Renal cortex interstitium (tissue), 11 donors: Measurements from ENCODE around the gene NAPB. TPM values are rescaled to one million over a fixed set of nuclear protein-coding genes. Genes with fewer than 3 reads are reported as not detected.
"Not testable (repeated sequence)": the region's sequence is repeated elsewhere in the genome, so short reads cannot be mapped to it uniquely, and the experiment has no call there.

Source experiments
- DNase-seq, 11 donors: peaks; one replicate each; pipeline ENCODE4 v3.0.0-alpha.2; 2013; ENCODE audit warnings: low read depth in 9 of 11, low spot score in 4 of 11; ENCODE audit errors: extremely low read depth in 1 of 11
- polyA plus RNA-seq, 3 donors: library from polyadenylated mRNA; unstranded; fragments of 120-200 nt; gene quantifications; one replicate each; pipeline ENCODE4 v1.2.1, GENCODE V29; 2013; ENCODE audit not compliant: insufficient read length in 3 of 3

Gene NAPB
- polyA plus RNA-seq, 3 donors: 15.3 to 25.0 (median 18.1) TPM

- no peak for DNase-seq
Measured at GRCh38 chr20:23361119-23361475, 60.2 kb downstream of the NAPB start.

- DNase-seq: no peak
Measured at GRCh38 chr20:23360531-23360930, 60.8 kb downstream of the NAPB start.

GRCh38 chr20:23358923-23359593 is 62.2 kb downstream of the NAPB start:
- DNase-seq: no peak

DNA sequence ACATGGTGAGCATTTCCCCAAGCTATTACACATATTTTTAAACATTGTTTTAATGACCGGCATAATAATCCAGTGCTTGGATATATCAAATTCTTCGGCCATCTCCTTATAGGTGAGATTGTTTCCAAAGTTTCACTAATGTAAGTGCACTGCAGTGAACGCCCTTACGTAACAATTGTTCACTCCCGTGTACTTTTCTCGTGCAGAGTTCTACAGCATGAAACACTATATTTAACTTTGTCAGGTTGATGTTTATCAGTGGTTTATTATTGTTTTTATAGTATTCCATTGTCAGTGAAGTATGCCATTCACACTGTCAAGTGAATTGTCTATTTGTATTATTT is 62.8 kb downstream of the NAPB start:
- no peak for DNase-seq

DNA sequence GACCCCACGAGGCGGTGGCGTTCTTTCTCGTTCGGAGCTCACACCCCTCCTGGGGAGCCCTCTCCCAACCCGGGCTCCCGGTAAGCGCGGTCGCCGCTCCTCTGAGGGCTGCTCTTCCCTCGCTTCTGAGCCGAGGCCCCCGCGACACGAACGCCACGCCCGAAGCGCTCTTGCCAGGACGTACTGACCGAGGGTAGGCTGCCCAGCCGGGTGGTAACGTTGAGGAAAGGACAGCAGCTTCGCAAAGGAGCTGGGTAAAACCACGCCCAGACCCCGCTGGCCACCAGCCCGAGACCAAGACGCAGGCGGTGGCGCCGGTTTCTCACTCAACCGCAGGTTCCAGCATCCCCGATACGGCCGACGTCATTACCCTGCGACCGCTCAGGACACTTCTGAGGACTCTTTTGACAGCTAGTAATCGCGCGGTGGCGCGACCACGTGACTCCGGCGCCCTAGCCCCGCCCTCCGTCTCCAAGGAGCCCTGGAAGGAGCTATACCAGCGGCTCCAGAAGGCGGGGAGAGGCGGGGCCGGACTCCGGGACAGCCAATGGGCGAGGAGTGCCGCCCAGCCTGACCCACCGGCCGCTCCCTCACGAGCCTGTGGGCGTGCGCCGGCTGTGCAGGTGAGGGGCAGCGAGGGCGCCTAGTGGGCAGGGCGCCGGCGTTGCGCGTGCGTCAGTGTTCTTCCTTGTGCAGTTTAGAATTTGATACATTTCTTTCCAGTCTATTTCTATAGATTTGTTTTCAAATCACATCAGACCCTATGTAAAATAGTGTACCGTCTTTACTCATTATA is 63.3 kb downstream of the NAPB start:
- peak; percentile 96 to 99 (median 99) for DNase-seq

DNA sequence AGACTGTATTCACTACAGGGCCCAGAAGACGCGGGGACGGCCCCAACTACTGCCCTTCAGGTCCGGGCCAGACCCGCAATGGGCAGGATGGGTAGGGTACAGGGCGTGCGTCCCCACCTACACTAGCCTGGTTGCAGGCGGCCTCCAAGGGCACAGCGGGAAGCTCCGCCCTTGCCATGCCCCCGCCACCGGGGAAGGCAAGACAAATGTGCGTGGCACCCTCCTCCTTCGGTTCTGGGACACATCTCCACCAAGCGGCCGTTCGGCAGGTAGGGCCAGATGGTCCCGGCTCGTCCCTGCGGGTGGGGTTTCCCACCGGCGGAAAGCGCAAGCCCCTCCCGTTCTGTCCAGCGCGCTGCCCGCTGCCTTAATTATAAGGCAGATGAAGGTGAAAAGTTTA is 65.1 kb downstream of the NAPB start:
- DNase-seq: no peak

- peak in 5 of 11 donors; percentile 27 to 42 (median 34) for DNase-seq
Measured at GRCh38 chr20:23350904-23351838, 70.1 kb downstream of the NAPB start.

- DNase-seq: peak; percentile 93 to 98 (median 96)
Measured at GRCh38 chr20:23350196-23350903, 70.9 kb downstream of the NAPB start, which contains the start of gene NXT1. TSS of gene NXT1 (plus strand) at chr20:23350791. CDS start at chr20:23354042, 3,251 bp downstream.

DNA sequence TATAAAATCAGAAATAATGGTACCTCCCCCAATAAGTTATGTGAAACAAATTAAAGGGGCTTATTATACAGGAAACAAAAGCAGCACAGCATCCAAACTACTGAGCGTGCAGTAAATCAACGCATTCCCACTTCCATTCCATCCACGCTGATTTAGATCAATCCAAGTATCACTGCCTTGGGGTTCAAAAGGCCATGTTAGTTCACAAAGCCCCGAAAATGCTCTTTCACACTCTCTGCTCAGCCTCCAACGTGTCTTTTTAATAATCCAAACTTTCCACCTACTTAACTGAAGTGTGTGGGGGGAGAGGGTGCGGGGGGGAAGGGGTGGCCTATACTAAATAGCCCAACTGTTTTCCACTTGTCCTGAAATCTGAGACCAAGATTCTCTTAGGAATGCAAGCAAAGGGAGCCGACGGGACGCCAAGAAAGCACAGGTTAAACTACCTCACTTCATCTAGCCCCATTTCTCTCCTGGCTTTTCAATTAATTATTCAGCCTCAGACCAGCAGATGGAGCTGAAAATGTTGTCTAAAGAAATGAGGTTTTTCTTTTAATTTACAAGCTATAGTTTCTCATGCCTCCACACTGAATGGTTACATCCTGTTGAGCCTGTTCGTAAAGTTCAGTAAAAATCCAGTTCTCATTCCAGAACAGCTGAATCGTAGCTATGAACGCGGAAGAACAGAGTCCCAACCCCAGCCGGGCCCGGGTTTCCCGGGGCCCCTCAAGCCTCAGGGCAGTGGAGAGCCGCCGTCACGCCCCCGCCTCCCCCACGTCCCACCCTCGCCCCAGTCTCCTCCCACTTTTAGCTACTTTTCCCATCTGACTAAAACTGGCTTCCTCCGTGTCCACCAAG is 71.7 kb downstream of the NAPB start:
- peak in 10 of 11 donors; percentile 64 to 83 (median 79) for DNase-seq

- not testable (repeated sequence) for DNase-seq
Measured at GRCh38 chr20:23348510-23348909, 72.8 kb downstream of the NAPB start.

- DNase-seq: no peak
Measured at GRCh38 chr20:23347791-23348190, 73.5 kb downstream of the NAPB start.

DNA sequence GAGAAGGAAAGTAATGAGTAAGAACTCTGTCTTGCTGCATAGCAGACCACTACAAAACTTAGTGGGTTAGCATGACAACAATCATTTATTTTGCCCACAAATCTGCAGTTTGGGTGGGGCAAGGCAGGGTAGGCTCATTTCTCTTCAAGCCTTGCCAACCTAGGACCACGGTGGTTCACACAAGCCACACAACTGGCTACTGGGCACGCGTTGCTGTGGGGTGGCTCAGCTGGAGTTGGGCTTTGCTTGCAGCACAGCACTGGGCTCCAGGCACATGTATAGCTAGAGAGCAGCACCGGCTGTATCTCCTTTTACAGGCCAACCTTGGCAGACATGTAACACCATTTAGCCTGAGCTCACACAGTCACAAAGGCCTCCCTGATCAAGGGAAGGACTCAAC is 75.3 kb downstream of the NAPB start:
- no peak for DNase-seq

DNA sequence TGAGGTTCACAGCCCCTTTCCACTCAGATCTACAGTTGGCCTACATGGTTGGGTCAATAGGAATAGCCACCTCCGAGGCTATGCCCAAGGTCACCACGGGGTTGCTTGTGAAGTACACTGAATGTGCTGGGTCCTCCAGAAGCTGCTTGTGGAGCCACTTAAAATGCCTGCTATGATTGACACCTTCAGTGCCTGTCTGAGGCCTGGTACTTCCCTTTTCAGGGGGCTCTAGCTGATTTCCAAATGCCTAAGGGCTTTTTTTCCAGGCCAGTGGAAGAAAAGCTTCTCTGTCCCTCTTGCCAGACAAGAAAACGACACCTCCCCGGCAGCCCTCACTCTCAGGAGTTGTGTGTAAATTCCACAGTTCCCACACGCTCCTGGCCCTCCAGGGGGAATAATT is 77.0 kb downstream of the NAPB start:
- no peak for DNase-seq

GRCh38 chr20:23343590-23343989 is 77.7 kb downstream of the NAPB start:
- no peak for DNase-seq

DNA sequence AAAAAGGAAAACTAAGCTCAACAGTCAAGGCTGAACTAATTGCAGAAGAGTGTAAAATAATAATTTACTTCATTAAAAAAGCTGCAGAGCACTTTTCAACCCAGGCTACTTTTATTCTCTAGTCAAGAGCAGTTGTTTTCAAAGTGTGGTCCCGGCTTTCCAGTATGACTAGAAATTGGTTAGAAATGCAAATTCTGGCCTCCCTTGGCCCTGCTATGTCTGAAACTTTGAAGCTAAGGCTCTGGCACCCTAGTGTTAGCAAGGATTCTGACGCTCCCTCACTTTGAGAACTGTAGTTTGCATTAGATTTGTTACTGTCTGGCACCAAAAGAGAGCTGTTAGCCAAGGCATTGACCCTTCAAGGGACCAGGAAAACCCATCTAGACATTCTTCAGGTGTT is 80.2 kb downstream of the NAPB start:
- no peak for DNase-seq

DNA sequence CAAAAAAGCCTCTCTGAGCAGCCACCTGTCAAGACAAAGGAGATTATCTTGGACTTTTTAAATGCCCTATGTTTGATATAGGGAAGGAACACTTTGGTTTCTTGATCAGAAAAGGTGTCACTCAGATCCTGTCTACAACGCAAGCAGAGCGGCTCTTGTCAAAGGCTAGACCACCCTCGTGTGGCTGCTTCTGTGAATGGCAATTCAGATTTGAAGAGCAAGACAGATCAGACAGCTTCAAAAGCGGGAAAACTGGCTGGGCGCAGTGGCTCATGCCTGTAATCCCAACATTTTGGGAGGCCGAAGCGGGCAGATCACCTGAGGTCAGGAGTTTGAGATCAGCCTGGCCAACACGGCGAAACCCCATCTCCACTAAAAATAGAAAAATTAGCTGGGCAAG is 80.8 kb downstream of the NAPB start:
- peak in 4 of 11 donors; percentile 29 to 45 (median 42) for DNase-seq

DNA sequence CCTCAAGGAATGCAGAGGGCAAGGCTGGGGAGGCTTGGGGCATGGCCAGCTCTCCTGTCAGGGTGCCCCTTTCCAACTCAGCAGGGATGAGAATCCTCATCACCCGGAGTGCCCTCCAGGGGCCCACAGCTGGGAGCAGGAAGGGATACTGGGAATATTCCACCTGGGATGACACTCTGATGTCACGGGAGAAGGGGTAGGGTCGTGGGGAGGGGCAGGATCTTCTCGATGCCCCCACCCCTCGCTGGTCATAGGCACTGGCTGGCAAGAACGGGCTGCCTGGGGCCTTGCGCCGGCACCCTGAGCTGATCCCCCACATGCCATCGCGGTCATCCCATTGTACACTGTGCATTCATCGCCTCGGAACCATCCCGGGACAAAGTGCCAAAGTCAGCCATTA is 81.3 kb downstream of the NAPB start:
- no peak for DNase-seq

DNA sequence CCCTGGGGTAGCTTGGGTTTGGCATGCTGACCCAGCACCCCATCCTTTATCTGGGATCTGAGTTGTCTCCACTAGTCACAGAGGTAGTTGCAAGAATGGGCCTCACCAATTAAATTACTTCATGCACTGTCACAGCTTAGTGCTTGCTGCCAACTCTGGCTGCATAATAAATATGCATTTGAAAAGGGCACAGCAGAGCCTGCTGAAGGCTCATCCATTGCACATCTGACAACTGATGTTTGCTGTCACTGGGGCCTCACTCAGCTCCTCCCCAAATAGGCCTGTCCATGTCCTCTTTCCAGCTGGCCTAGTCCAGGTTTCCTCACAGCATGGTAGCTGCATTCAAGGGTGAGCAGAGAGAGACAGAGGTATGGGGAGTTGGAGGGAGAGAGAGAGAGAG is 84.0 kb downstream of the NAPB start:
- DNase-seq: no peak
